Ishikawa (cell line): ENCODE results near the gene RPP38.

Experiments
- CEBPB ChIP-seq: IDR thresholded peaks from 2 replicates; pipeline ENCODE4 v1.6.1; 2012
- CREB1 ChIP-seq: IDR thresholded peaks from 2 replicates; pipeline ENCODE4 v1.6.1; 2012; ENCODE audit warnings: low read depth
- EGR1 ChIP-seq: IDR thresholded peaks from 2 replicates; pipeline ENCODE4 v1.6.1; 2012
- EP300 ChIP-seq: IDR thresholded peaks from 2 replicates; pipeline ENCODE4 v1.6.1; 2012; ENCODE audit warnings: borderline replicate concordance
- FOXM1 ChIP-seq: IDR thresholded peaks from 2 replicates; pipeline ENCODE4 v1.6.1; 2012; ENCODE audit warnings: low read depth, borderline replicate concordance
- NFIC ChIP-seq: IDR thresholded peaks from 2 replicates; pipeline ENCODE4 v1.6.1; 2012
- RAD21 ChIP-seq: IDR thresholded peaks from 2 replicates; pipeline ENCODE4 v1.6.1; 2012; ENCODE audit warnings: low read depth
- TAF1 ChIP-seq: IDR thresholded peaks from 2 replicates; pipeline ENCODE4 v1.6.1; 2012; ENCODE audit warnings: low read depth, mild to moderate bottlenecking
- TCF12 ChIP-seq: IDR thresholded peaks from 2 replicates; pipeline ENCODE4 v1.6.1; 2012; ENCODE audit warnings: low read depth
- TEAD4 ChIP-seq: IDR thresholded peaks from 2 replicates; pipeline ENCODE4 v1.6.1; 2012
- YY1 ChIP-seq: IDR thresholded peaks from 2 replicates; pipeline ENCODE4 v1.6.1; 2012; ENCODE audit warnings: low read depth
- ZBTB7A ChIP-seq: IDR thresholded peaks from 2 replicates; pipeline ENCODE4 v1.6.1; 2012; ENCODE audit warnings: low read depth
- TF ChIP-seq, protein P1 (sequence below): IDR thresholded peaks from 2 replicates; pipeline ENCODE4 v1.6.1; 2012
- TF ChIP-seq, protein P2 (sequence below): IDR thresholded peaks from 2 replicates; pipeline ENCODE4 v1.6.1; 2012; ENCODE audit warnings: low read depth, mild to moderate bottlenecking
- TF ChIP-seq, protein P3 (sequence below): IDR thresholded peaks from 2 replicates; pipeline ENCODE4 v1.6.1; 2012

RPP38 gene

DNA sequence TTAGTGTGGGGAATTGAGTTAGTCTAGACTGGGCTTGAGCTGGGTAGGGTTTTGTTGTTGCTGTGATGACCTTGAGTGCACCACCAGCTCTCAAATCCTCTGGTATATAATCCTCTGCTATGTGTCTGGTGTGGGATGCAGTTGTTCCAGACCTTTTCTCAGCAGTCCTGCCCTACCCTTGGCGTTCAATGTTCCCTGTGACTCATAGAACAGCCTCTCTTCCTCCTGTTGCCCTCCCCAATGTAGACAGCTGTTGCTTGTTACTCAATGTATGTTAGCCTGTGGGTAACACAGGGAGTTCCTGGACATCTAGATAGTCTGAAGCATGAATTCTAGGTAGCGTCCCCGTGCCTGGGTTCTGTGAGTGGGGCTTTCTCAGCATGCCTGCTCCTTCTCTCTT lies 28.4 kb upstream of the RPP38 start:
- TF ChIP-seq TEAD4 (no peak), EGR1 (no peak), ZBTB7A (no peak), NFIC (no peak), CEBPB (no peak), TCF12 (no peak), TAF1 (no peak), EP300 (no peak), CREB1 (no peak), YY1 (no peak), RAD21 (no peak)
- TF ChIP-seq, protein P1, sequence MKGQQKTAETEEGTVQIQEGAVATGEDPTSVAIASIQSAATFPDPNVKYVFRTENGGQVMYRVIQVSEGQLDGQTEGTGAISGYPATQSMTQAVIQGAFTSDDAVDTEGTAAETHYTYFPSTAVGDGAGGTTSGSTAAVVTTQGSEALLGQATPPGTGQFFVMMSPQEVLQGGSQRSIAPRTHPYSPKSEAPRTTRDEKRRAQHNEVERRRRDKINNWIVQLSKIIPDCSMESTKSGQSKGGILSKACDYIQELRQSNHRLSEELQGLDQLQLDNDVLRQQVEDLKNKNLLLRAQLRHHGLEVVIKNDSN: no peak
- TF ChIP-seq, protein P2, sequence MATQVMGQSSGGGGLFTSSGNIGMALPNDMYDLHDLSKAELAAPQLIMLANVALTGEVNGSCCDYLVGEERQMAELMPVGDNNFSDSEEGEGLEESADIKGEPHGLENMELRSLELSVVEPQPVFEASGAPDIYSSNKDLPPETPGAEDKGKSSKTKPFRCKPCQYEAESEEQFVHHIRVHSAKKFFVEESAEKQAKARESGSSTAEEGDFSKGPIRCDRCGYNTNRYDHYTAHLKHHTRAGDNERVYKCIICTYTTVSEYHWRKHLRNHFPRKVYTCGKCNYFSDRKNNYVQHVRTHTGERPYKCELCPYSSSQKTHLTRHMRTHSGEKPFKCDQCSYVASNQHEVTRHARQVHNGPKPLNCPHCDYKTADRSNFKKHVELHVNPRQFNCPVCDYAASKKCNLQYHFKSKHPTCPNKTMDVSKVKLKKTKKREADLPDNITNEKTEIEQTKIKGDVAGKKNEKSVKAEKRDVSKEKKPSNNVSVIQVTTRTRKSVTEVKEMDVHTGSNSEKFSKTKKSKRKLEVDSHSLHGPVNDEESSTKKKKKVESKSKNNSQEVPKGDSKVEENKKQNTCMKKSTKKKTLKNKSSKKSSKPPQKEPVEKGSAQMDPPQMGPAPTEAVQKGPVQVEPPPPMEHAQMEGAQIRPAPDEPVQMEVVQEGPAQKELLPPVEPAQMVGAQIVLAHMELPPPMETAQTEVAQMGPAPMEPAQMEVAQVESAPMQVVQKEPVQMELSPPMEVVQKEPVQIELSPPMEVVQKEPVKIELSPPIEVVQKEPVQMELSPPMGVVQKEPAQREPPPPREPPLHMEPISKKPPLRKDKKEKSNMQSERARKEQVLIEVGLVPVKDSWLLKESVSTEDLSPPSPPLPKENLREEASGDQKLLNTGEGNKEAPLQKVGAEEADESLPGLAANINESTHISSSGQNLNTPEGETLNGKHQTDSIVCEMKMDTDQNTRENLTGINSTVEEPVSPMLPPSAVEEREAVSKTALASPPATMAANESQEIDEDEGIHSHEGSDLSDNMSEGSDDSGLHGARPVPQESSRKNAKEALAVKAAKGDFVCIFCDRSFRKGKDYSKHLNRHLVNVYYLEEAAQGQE: no peak

DNA sequence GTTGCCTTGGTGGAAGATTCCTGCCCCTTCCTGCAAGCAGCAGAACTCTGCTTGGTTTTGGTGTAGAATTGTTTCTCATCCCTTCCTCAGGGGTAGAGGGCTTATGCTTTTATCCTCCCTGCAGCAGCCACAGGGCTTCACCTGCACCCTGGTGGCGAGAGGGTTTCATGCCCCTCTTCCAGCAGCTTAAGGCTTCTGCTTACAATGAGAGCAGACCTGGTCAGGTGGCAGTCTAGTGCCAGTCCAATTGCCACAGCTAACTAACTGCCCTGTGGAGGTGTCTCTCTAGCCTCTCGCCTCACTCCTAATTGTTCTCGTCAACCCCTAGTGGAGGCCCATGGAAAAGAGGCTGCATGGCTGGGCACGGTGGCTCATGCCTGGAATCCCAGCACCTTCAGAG lies 27.9 kb upstream of the RPP38 start:
- TF ChIP-seq CREB1 (no peak), YY1 (no peak), TEAD4 (no peak), EP300 (no peak), EGR1 (no peak), ZBTB7A (no peak), NFIC (no peak), RAD21 (no peak)
- TF ChIP-seq, protein P3, sequence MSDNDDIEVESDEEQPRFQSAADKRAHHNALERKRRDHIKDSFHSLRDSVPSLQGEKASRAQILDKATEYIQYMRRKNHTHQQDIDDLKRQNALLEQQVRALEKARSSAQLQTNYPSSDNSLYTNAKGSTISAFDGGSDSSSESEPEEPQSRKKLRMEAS: no peak

DNA sequence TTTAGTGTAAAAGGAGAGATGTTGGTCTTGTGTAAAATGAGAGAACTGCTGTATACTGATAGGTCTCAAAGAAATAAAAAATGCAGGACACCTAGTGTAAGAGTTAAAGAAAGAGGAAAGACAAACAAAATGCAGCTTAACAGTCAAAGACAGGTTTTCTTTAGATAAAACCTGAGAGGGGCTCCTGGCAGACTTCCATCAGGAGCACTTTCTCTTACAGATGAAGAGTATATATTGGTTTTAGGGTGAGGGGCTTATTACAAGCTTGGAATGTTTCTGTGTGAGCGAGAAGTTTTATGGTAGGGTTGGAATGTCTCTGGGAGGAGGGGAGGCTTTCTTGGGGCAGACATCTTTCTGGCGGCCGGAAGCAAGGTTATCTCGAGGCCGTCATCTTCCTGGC lies 24.8 kb upstream of the RPP38 start:
- TF ChIP-seq TEAD4 (no peak), FOXM1 (no peak), NFIC (no peak), EGR1 (no peak), CEBPB (no peak), CREB1 (no peak), TAF1 (no peak)
- TF ChIP-seq, protein P3: no peak

DNA sequence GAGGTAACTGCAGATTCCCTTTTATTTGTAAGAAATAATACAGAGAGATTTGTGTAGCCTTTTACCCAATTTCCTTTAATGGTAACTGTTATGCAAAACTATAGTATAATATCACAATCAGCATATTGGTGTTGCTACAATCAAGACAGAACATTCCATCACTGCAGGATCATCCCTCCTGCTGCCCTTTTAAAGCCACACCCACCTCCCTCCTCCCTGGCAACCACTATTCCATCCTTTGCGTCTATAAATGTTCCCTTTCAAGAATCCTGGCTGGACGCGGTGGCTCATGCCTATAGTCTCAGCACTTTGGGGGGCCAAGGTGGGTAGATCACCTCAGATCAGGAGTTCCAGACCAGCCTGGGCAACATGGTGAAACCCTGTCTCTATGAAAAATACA lies 21.7 kb upstream of the RPP38 start:
- no peak for TF ChIP-seq EP300
- TF ChIP-seq, protein P1: no peak
- TF ChIP-seq CEBPB: no peak
- TF ChIP-seq, protein P2: no peak
- no peak for TF ChIP-seq EGR1
- no peak for TF ChIP-seq NFIC

DNA sequence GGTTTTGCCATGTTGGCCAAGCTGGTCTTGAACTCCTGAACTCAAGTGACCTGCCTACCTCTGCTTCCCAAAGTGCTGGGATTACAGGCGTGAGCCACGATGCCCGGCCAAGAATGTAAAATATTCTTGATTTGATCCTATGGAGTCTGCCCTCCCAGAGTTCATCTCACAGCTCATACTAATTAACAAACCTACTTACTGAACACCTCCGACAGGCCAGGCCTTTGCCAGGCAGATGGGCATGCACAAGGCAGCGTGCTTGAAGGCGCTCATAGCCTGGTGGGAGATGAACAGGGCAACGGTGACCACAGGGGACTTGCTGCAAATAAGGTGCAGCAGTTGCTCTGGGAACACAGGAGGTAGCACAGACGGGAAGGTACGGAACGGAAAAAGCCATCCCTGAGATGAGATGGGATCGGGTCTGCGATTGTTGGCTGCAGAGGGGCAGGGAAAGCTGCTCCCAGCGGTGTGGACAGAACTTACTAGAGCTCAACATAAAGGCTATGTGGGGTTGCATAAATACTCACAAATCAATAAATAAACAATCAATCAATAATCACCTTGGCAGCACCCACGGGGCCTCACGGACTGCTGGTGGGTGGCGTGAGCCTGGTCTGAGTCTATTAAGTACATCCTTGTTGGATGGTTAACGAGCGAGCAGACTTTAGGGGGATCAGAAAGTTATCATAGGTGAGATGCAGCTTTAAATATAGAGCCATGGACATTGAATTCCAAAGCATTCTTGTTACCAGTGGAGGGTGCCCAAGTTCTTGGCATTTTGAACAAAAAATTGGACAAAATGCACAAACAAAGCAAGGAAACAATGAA lies 13.3 kb upstream of the RPP38 start:
- no peak for TF ChIP-seq NFIC

DNA sequence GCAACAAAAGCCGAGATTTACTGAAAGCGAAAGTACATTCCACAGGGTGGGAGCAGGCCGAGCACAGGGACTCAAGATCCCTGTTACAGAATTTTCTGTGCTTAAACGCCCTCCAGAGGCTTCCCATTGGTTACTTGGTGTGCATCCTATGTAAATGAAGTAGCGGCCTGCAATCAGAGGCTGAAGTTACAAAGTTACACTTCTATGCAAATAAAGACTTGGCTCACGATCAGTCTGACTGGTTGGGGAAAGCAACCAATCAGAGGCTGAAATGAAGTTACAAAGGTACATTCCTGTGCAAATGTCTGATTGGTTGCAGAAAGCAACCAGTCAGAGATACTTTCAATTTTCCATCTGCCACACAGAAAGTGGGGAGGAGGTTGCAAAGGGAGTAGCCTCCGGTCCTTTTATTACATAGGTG lies 12.6 kb upstream of the RPP38 start:
- TF ChIP-seq TEAD4: peak; percentile 30; the same call in 1 of the 2 replicates
- TF ChIP-seq, protein P1: no peak
